WTC11 (cell line): ENCODE measurements around the gene FERMT2. TPM values are rescaled to one million over a fixed set of nuclear protein-coding genes. Genes with fewer than 3 reads are reported as not detected.

Source experiments
- ATAC-seq: fragments of 200-7000 bp; cut with Tn5 transposase; 2 replicates; pipeline ENCODE4 v1.10.0; 2021; ENCODE audit warnings: mild to moderate bottlenecking, moderate library complexity
- CTCF ChIA-PET: fragments of 300-600 bp; sonication (Branson Sonifier 250); formaldehyde crosslinking; loops from one replicate; lab custom pipeline; 2021; ENCODE audit warnings: antibody characterized with exemption; lab: Charles Lee
- POLR2A ChIA-PET: fragments of 350-600 bp; sonication (Branson Sonifier 250); formaldehyde crosslinking; loops from one replicate; lab custom pipeline; 2021; ENCODE audit warnings: antibody characterized with exemption; lab: Charles Lee
- DNase-seq: peaks from one replicate; pipeline ENCODE4 v3.0.0; 2021; ENCODE audit warnings: low spot score
- H3K27ac Mint-ChIP-seq: 2 replicates; pipeline ENCODE4 v1.8.0; 2021; ENCODE audit warnings: mixed read lengths
- H3K27me3 Mint-ChIP-seq: 2 replicates; pipeline ENCODE4 v1.8.0; 2021; ENCODE audit warnings: low read depth, mild to moderate bottlenecking, moderate library complexity, mixed read lengths
- H3K36me3 Mint-ChIP-seq: 2 replicates; pipeline ENCODE4 v1.8.0; 2021; ENCODE audit warnings: mixed read lengths
- H3K4me1 Mint-ChIP-seq: 2 replicates; pipeline ENCODE4 v1.8.0; 2022; ENCODE audit warnings: mixed read lengths
- H3K4me3 Mint-ChIP-seq: 2 replicates; pipeline ENCODE4 v1.8.0; 2021; ENCODE audit warnings: mild to moderate bottlenecking, moderate library complexity, mixed read lengths
- H3K9me3 Mint-ChIP-seq: 2 replicates; pipeline ENCODE4 v1.8.0; 2021; ENCODE audit warnings: mixed read lengths
- ATF3 ChIP-seq: sonication (generic); formaldehyde crosslinking; conservative IDR thresholded peaks from 2 replicates; pipeline ENCODE4 v1.8.1; 2022; ENCODE audit warnings: mild to moderate bottlenecking, missing genetic modification reagents
- ETV6 ChIP-seq: sonication (generic); formaldehyde crosslinking; IDR thresholded peaks from 2 replicates; pipeline ENCODE4 v1.8.1; 2022; ENCODE audit warnings: mild to moderate bottlenecking, missing genetic modification reagents
- FOXP1 ChIP-seq: sonication (generic); formaldehyde crosslinking; IDR thresholded peaks from 2 replicates; pipeline ENCODE4 v1.8.0; 2022; ENCODE audit warnings: missing genetic modification reagents, mild to moderate bottlenecking, moderate library complexity, borderline replicate concordance
- GTF2I ChIP-seq: fragments of 250-450 bp; sonication (Bioruptor Pico); conservative IDR thresholded peaks from 2 replicates; pipeline ENCODE4 v1.4.0; 2021; ENCODE audit warnings: mild to moderate bottlenecking
- IRF2 ChIP-seq: sonication (generic); formaldehyde crosslinking; IDR thresholded peaks from 2 replicates; pipeline ENCODE4 v1.8.0; 2022; ENCODE audit warnings: low read depth, missing genetic modification reagents, borderline replicate concordance
- JUN ChIP-seq: sonication (generic); formaldehyde crosslinking; IDR thresholded peaks from 2 replicates; pipeline ENCODE4 v1.8.0; 2023; ENCODE audit warnings: mild to moderate bottlenecking, missing genetic modification reagents
- PRRX2 ChIP-seq: fragments of 250-450 bp; sonication (Bioruptor Pico); IDR thresholded peaks from 2 replicates; pipeline ENCODE4 v1.8.0; 2021; ENCODE audit warnings: mild to moderate bottlenecking
- SOX15 ChIP-seq: fragments of 250-450 bp; sonication (Bioruptor Pico); IDR thresholded peaks from 2 replicates; pipeline ENCODE4 v1.9.0; 2021; ENCODE audit warnings: mild to moderate bottlenecking
- SP1 ChIP-seq: sonication (generic); formaldehyde crosslinking; conservative IDR thresholded peaks from 2 replicates; pipeline ENCODE4 v1.8.1; 2022; ENCODE audit warnings: missing genetic modification reagents
- TEAD4 ChIP-seq: sonication (generic); formaldehyde crosslinking; IDR thresholded peaks from 2 replicates; pipeline ENCODE4 v1.8.0; 2022; ENCODE audit warnings: mild to moderate bottlenecking, missing genetic modification reagents
- USF1 ChIP-seq: sonication (generic); formaldehyde crosslinking; IDR thresholded peaks from 2 replicates; pipeline ENCODE4 v1.8.0; 2022; ENCODE audit warnings: mild to moderate bottlenecking, missing genetic modification reagents
- ZNF138 ChIP-seq: sonication (generic); formaldehyde crosslinking; conservative IDR thresholded peaks from 2 replicates; pipeline ENCODE4 v1.8.1; 2022; ENCODE audit warnings: mild to moderate bottlenecking, moderate library complexity, missing genetic modification reagents
- ZNF263 ChIP-seq: sonication (generic); formaldehyde crosslinking; IDR thresholded peaks from 2 replicates; pipeline ENCODE4 v1.8.1; 2022; ENCODE audit warnings: low read depth, mild to moderate bottlenecking, moderate library complexity, missing genetic modification reagents
- ZNF396 ChIP-seq: fragments of 250-450 bp; sonication (Bioruptor Pico); IDR thresholded peaks from 2 replicates; pipeline ENCODE4 v1.8.0; 2021; ENCODE audit warnings: mild to moderate bottlenecking, moderate library complexity, borderline replicate concordance
- ZNF423 ChIP-seq: fragments of 250-450 bp; sonication (Bioruptor Pico); IDR thresholded peaks from 2 replicates; pipeline ENCODE4 v2.1.2; 2022; ENCODE audit warnings: mild to moderate bottlenecking, moderate library complexity
- ZNF425 ChIP-seq: fragments of 250-450 bp; sonication (Bioruptor Pico); conservative IDR thresholded peaks from 2 replicates; pipeline ENCODE4 v1.9.0; 2021; ENCODE audit warnings: mild to moderate bottlenecking
- ZNF532 ChIP-seq: fragments of 250-450 bp; sonication (Bioruptor Pico); IDR thresholded peaks from 2 replicates; pipeline ENCODE4 v1.9.0; 2021; ENCODE audit warnings: mild to moderate bottlenecking, borderline replicate concordance
- ZNF671 ChIP-seq: fragments of 250-450 bp; sonication (Bioruptor Pico); IDR thresholded peaks from 2 replicates; pipeline ENCODE4 v1.8.0; 2021; ENCODE audit warnings: mild to moderate bottlenecking
- ZSCAN18 ChIP-seq: fragments of 250-450 bp; sonication (Bioruptor Pico); IDR thresholded peaks from 2 replicates; pipeline ENCODE4 v2.1.2; 2022; ENCODE audit warnings: mild to moderate bottlenecking, moderate library complexity
- total RNA-seq: library from RNA; stranded (reverse); gene quantifications from 3 replicates; pipeline ENCODE4 v1.2.3, GENCODE V29; 2021

Gene FERMT2
- total RNA-seq, 1 experiment from 2014 or later: 92.8 TPM

GRCh38 chr14:52914295-52914694 is 36.6 kb downstream of the FERMT2 start (continued):
- TF ChIP-seq ZNF532 (CRISPR knock-in tag): no peak
- TF ChIP-seq ZNF138: no peak
- no peak for TF ChIP-seq USF1
- TF ChIP-seq GTF2I: no peak
- TF ChIP-seq, all 79 proteins: peak for 0

- H3K27me3 Mint-ChIP-seq: no peaks in the 10 kb centered on the region
- ATAC-seq (no peak), DNase-seq (no peak)
- H3K27ac Mint-ChIP-seq: no peak overlapping the region
- CTCF ChIA-PET: no interaction called here
- peaks cover 8% of the 10 kb centered on the region for H3K36me3 Mint-ChIP-seq
- TF ChIP-seq ZSCAN18 (no peak), TEAD4 (CRISPR knock-in tag) (no peak), ZNF425 (CRISPR knock-in tag) (no peak), PRRX2 (no peak), ATF3 (CRISPR knock-in tag) (no peak), ZNF396 (no peak), FOXP1 (CRISPR knock-in tag) (no peak), ZNF423 (CRISPR knock-in tag) (no peak), SP1 (no peak), ZNF263 (CRISPR knock-in tag) (no peak), SOX15 (no peak), IRF2 (no peak), JUN (CRISPR knock-in tag) (no peak), ETV6 (no peak), ZNF671 (CRISPR knock-in tag) (no peak)
- H3K9me3 Mint-ChIP-seq: no peaks in the 10 kb centered on the region
- H3K4me1 Mint-ChIP-seq: 0 out of 2 replicates have a peak, but pooled peaks cover 2% of the 10 kb centered on the region
- H3K4me3 Mint-ChIP-seq: no peak overlapping the region
- POLR2A ChIA-PET: no interaction called here
Observed at GRCh38 chr14:52913271-52913670, 37.6 kb downstream of the FERMT2 start.
